GM12873 (cell line): ENCODE measurements around the gene AADACL2.

Experiments used
- CTCF ChIP-seq: IDR thresholded peaks from 2 replicates; pipeline ENCODE4 v1.5.1; 2012; ENCODE audit warnings: low read depth, mild to moderate bottlenecking, moderate library complexity, low read length, control low read depth; ENCODE audit not compliant: insufficient read depth; ENCODE audit errors: missing control alignments

Gene AADACL2

GRCh38 chr3:151733613-151734012, at the start of gene AADACL2:
Gene AADACL2, plus strand, starts transcription at chr3:151733927. Its CDS starts 109 bp downstream, at chr3:151734036.
- no peak for TF ChIP-seq CTCF

- TF ChIP-seq CTCF: no peak
These were observed 49.6 kb upstream of the AADACL2 start for GRCh38 chr3:151684094-151684493.

- no peak for TF ChIP-seq CTCF
These were observed 47.5 kb upstream of the AADACL2 start for GRCh38 chr3:151686257-151686656.

- TF ChIP-seq CTCF: no peak
These were observed 46.7 kb upstream of the AADACL2 start for GRCh38 chr3:151687076-151687475.

GRCh38 chr3:151688571-151688970, 45.2 kb upstream of the AADACL2 start:
- no peak for TF ChIP-seq CTCF

GRCh38 chr3:151690645-151691044, 43.1 kb upstream of the AADACL2 start:
- TF ChIP-seq CTCF: no peak

- TF ChIP-seq CTCF: no peak
These were observed 36.2 kb upstream of the AADACL2 start for GRCh38 chr3:151697496-151697895.
